ENCODE results near the gene KEAP1. TPM values are rescaled to one million over a fixed set of nuclear protein-coding genes. Genes with fewer than 3 reads are reported as not detected.

The KEAP1 gene
- total and polyA plus RNA-seq, 9 of the 15 experiments (the other 6 are each of a cell fraction or from before 2014, with no cell fraction given) = 2.1 to 95.6 (median 64.3) TPM

DNA sequence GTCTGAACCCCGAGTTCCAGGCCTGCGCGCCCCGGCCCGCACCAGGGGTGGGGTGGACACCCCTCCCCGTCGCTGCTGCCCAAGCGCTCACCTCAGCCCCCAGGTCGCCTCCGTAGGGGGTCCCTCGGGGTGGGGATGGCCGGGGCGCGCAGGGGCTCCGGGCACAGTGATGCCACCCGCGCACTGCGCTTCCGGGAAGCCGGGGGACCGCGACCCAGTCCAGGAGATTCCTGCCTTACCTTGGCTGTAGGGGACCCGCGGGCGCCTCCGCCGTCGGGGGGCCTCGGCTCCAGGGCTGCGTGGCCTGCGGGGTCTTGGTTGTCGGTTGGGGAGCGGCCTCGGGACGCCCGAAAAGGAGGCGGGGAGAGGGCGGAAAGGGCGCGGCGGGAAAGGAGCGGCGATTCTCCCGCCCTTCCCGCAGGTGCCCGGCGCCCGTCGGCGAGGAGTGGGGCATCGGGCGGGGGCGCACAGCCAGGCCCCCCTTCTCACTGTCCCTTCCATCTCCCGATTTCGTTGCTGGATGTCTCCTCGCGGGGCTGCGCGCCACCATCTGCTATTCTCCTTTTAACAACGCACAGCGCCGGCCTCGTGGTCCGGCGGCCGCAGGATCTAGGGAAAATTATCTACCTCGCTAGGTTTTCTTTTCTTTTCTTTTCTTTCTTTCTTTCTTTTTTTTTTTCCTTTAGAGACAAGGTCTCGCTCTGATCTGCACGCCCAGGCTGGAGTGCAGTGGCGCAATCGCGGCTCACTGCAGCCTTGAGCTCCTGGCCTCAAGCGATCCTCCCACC is at the start of gene KEAP1 (continued):
- TF ChIP-seq, protein P1, sequence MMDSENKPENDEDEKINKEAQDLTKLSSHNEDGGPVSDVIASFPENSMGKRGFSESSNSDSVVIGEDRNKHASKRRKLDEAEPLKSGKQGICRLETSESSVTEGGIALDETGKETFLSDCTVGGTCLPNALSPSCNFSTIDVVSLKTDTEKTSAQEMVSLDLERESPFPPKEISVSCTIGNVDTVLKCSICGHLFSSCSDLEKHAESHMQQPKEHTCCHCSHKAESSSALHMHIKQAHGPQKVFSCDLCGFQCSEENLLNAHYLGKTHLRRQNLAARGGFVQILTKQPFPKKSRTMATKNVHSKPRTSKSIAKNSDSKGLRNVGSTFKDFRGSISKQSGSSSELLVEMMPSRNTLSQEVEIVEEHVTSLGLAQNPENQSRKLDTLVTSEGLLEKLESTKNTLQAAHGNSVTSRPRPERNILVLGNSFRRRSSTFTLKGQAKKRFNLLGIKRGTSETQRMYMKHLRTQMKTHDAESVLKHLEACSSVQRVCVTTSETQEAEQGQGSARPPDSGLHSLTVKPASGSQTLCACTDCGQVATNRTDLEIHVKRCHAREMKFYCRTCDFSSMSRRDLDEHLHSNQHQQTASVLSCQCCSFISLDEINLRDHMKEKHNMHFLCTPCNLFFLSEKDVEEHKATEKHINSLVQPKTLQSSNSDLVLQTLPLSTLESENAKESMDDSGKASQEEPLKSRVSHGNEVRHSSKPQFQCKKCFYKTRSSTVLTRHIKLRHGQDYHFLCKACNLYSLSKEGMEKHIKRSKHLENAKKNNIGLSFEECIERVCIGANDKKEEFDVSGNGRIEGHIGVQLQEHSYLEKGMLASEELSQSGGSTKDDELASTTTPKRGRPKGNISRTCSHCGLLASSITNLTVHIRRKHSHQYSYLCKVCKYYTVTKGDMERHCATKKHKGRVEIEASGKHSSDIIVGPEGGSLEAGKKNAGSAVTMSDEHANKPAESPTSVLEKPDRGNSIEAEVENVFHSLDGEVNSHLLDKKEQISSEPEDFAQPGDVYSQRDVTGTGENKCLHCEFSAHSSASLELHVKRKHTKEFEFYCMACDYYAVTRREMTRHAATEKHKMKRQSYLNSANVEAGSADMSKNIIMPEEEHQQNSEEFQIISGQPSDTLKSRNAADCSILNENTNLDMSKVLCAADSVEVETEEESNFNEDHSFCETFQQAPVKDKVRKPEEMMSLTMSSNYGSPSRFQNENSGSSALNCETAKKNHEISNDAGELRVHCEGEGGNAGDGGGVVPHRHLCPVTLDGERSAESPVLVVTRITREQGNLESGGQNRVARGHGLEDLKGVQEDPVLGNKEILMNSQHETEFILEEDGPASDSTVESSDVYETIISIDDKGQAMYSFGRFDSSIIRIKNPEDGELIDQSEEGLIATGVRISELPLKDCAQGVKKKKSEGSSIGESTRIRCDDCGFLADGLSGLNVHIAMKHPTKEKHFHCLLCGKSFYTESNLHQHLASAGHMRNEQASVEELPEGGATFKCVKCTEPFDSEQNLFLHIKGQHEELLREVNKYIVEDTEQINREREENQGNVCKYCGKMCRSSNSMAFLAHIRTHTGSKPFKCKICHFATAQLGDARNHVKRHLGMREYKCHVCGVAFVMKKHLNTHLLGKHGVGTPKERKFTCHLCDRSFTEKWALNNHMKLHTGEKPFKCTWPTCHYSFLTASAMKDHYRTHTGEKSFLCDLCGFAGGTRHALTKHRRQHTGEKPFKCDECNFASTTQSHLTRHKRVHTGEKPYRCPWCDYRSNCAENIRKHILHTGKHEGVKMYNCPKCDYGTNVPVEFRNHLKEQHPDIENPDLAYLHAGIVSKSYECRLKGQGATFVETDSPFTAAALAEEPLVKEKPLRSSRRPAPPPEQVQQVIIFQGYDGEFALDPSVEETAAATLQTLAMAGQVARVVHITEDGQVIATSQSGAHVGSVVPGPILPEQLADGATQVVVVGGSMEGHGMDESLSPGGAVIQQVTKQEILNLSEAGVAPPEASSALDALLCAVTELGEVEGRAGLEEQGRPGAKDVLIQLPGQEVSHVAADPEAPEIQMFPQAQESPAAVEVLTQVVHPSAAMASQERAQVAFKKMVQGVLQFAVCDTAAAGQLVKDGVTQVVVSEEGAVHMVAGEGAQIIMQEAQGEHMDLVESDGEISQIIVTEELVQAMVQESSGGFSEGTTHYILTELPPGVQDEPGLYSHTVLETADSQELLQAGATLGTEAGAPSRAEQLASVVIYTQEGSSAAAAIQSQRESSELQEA (IDR thresholded peaks at IDR 0.05; ENCODE audit: low read depth) = no peak
- TF ChIP-seq ELK3 (CRISPR knock-in tag; IDR thresholded peaks at IDR 0.05) (no peak), NUFIP1 (IDR thresholded peaks at IDR 0.05; ENCODE audit: partially characterized antibody) (no peak), VEZF1 (CRISPR knock-in tag; IDR thresholded peaks at IDR 0.05) (peak; percentile 79), NEUROD1 (IDR thresholded peaks at IDR 0.05; ENCODE audit: borderline replicate concordance, low read depth, low read length, partially characterized antibody) (no peak), BCL6 (CRISPR knock-in tag; IDR thresholded peaks at IDR 0.05) (no peak), KDM4B (IDR thresholded peaks at IDR 0.05; ENCODE audit: borderline replicate concordance in 2 of 2, low read depth in 1 of 2) (no peak), COPS2 (conservative IDR thresholded peaks at IDR 0.05) (no peak), ZNF695 (CRISPR knock-in tag; IDR thresholded peaks at IDR 0.05) (no peak), AFF4 (CRISPR knock-in tag; IDR thresholded peaks at IDR 0.05) (peak; percentile 88), MYC (IDR thresholded peaks at IDR 0.05; ENCODE audit: low read depth, low read length) (peak; percentile 62; the same call in 1 of the 2 replicates), MYC (CRISPR knock-in tag; IDR thresholded peaks at IDR 0.05; ENCODE audit: borderline replicate concordance, low read depth) (peak; percentile 40; the same call in 1 of the 2 replicates)

Data from K562 (cell line).